ENCODE measurements around the gene PNPLA2. TPM values are rescaled to one million over a fixed set of nuclear protein-coding genes. Genes with fewer than 3 reads are reported as not detected.

The PNPLA2 gene
- total RNA-seq, 2 experiments from 2014 or later: 202 to 220 TPM

- Histone ChIP-seq H3K27me3 (ENCODE audit: control insufficient read depth in 1 of 2, insufficient read depth in 2 of 2, low read length in 2 of 2) (no peaks in the 10 kb centered on the region), H3K9me3 (ENCODE audit: control insufficient read depth in 1 of 2, insufficient read depth in 1 of 2, low read length in 2 of 2) (no peaks in the 10 kb centered on the region), H3K27ac (ENCODE audit: low read depth in 1 of 2, low read length in 2 of 2) (peak within 1 kb of the TSS; percentile 95 to 99), H3K4me1 (ENCODE audit: insufficient read depth, low read length) (peaks cover 42% of the 10 kb centered on the region), H3K4me3 (ENCODE audit: low read length) (peak within 1 kb of the TSS; percentile 92), H3K36me3 (ENCODE audit: insufficient read depth, low read length) (peaks cover 31% of the 10 kb centered on the region)
- DNase-seq (peak; percentile 93 to 99 (median 97)), ATAC-seq (ENCODE audit: poor library complexity) (peak; percentile 82)
- CTCF ChIA-PET: interaction anchor here (0.6 kb wide), 2 partner anchors 33 to 117 kb away, joined by 3 read pairs; no protein-coding TSS in a partner anchor
- intact Hi-C loops (cut with DNase I, micrococcal nuclease): loop anchor here (1.0 to 10.0 kb wide), 5 partner anchors 10 to 575 kb away; partner anchors contain the start of genes GATD1 (in 1 of the 2), POLR2L (in 1 of the 2), PSMD13 (in 1 of the 2) and SIRT3 (in 1 of the 2)
- H3K36me3 Mint-ChIP-seq (ENCODE audit: low read depth): peaks cover 36% of the 10 kb centered on the region
- H3K4me3 Mint-ChIP-seq: peak within 1 kb of the TSS; percentile 95
- peak within 1 kb of the TSS; percentile 99 for H3K27ac Mint-ChIP-seq
- peaks cover 35% of the 10 kb centered on the region for H3K4me1 Mint-ChIP-seq (ENCODE audit: low read depth)
- POLR2A ChIA-PET: interaction anchor here (0.6 to 2.2 kb wide), 21 partner anchors 9 to 602 kb away, joined by 3 to 101 read pairs (median 4); partner anchors contain the start of genes BET1L, CD151, DEAF1 and PHRF1
- no peaks in the 10 kb centered on the region for H3K9me3 Mint-ChIP-seq
- H3K27me3 Mint-ChIP-seq: no peaks in the 10 kb centered on the region
- no peak for TF ChIP-seq CTCF (IDR thresholded peaks at IDR 0.05)
These were observed 9.3 kb upstream of the PNPLA2 start, which contains the start of gene RPLP2 for GRCh38 chr11:809287-810039. Gene RPLP2 (plus strand): TSS chr11:809967. CDS start chr11:810235, 268 bp downstream.

- ATAC-seq (ENCODE audit: poor library complexity): peak; percentile 8
- intact Hi-C loops (cut with DNase I, micrococcal nuclease): no loop called here
- no peaks in the 10 kb centered on the region for H3K9me3 ChIP-seq (ENCODE audit: control insufficient read depth in 1 of 2, insufficient read depth in 1 of 2, low read length in 2 of 2)
- peak overlapping the region; percentile 95 for H3K4me3 Mint-ChIP-seq
- no peaks in the 10 kb centered on the region for H3K27me3 Mint-ChIP-seq
- H3K36me3 Mint-ChIP-seq (ENCODE audit: low read depth): peaks cover 36% of the 10 kb centered on the region
- no peaks in the 10 kb centered on the region for H3K9me3 Mint-ChIP-seq
- POLR2A ChIA-PET: interaction anchor here (0.6 to 2.2 kb wide), 19 partner anchors 9 to 603 kb away, joined by 3 to 101 read pairs (median 4); partner anchors contain the start of genes BET1L, DEAF1, PHRF1 and PNPLA2
- no peaks in the 10 kb centered on the region for H3K27me3 ChIP-seq (ENCODE audit: control insufficient read depth in 1 of 2, insufficient read depth in 2 of 2, low read length in 2 of 2)
- TF ChIP-seq CTCF (IDR thresholded peaks at IDR 0.05): no peak
- peaks cover 35% of the 10 kb centered on the region for H3K4me1 Mint-ChIP-seq (ENCODE audit: low read depth)
- CTCF ChIA-PET: interaction anchor here (0.6 kb wide), 2 partner anchors 33 to 118 kb away, joined by 3 read pairs; no protein-coding TSS in a partner anchor
- H3K27ac Mint-ChIP-seq: peak overlapping the region; percentile 99
- peak overlapping the region; percentile 95 to 99 for H3K27ac ChIP-seq (ENCODE audit: low read depth in 1 of 2, low read length in 2 of 2)
- peak overlapping the region; percentile 92 for H3K4me3 ChIP-seq (ENCODE audit: low read length)
- no peak for DNase-seq
- peaks cover 38% of the 10 kb centered on the region for H3K4me1 ChIP-seq (ENCODE audit: insufficient read depth, low read length)
- H3K36me3 ChIP-seq (ENCODE audit: insufficient read depth, low read length): peaks cover 31% of the 10 kb centered on the region
These were observed 8.6 kb upstream of the PNPLA2 start for GRCh38 chr11:810040-810567.

- peaks cover 35% of the 10 kb centered on the region for H3K4me1 Mint-ChIP-seq (ENCODE audit: low read depth)
- no peaks in the 10 kb centered on the region for H3K9me3 ChIP-seq (ENCODE audit: control insufficient read depth in 1 of 2, insufficient read depth in 1 of 2, low read length in 2 of 2)
- peaks cover 36% of the 10 kb centered on the region for H3K36me3 Mint-ChIP-seq (ENCODE audit: low read depth)
- peak overlapping the region in 1 of 2 donors; percentile 29 for H3K27ac ChIP-seq (ENCODE audit: low read depth in 1 of 2, low read length in 2 of 2)
- POLR2A ChIA-PET: interaction anchor here (1.5 kb wide), 1 partner anchor 8 kb away, joined by 16 read pairs; the partner anchor contains the start of gene PNPLA2
- no peaks in the 10 kb centered on the region for H3K27me3 Mint-ChIP-seq
- H3K27ac Mint-ChIP-seq: peak overlapping the region; percentile 99
- ATAC-seq (ENCODE audit: poor library complexity) (no peak), DNase-seq (no peak)
- H3K27me3 ChIP-seq (ENCODE audit: control insufficient read depth in 1 of 2, insufficient read depth in 2 of 2, low read length in 2 of 2): no peaks in the 10 kb centered on the region
- CTCF ChIA-PET: no interaction called here
- H3K4me3 ChIP-seq (ENCODE audit: low read length): no peak overlapping the region
- no peak for TF ChIP-seq CTCF (IDR thresholded peaks at IDR 0.05)
- H3K9me3 Mint-ChIP-seq: no peaks in the 10 kb centered on the region
- H3K4me3 Mint-ChIP-seq: peak overlapping the region; percentile 82
- H3K36me3 ChIP-seq (ENCODE audit: insufficient read depth, low read length): peaks cover 31% of the 10 kb centered on the region
- intact Hi-C loops (cut with DNase I, micrococcal nuclease): no loop called here
- H3K4me1 ChIP-seq (ENCODE audit: insufficient read depth, low read length): peaks cover 33% of the 10 kb centered on the region
These were observed 7.1 kb upstream of the PNPLA2 start for GRCh38 chr11:811446-812245.
